Thoracic aorta (tissue), 2 donors: ENCODE results near the gene MTCL1. TPM values are rescaled to one million over a fixed set of nuclear protein-coding genes. Genes with fewer than 3 reads are reported as not detected.

Experiments used
- ATAC-seq: fragments of 150-250 bp; one replicate; pipeline ENCODE4 v1.8.0; 2017; ENCODE audit warnings: low read depth; ENCODE audit not compliant: insufficient number of reproducible peaks, low FRiP score
- DNase-seq: peaks from one replicate; pipeline ENCODE4 v3.0.0-alpha.2; 2020; ENCODE audit warnings: low spot score
- H3K27ac ChIP-seq, 2 donors: fragments of 200-600 bp; sonication (generic); 1 replicate in 1 of 2; 2 replicates in 1 of 2; pipeline ENCODE4 v1.5.1; 2016; ENCODE audit warnings: mild to moderate bottlenecking in 2 of 2, moderate library complexity in 2 of 2
- H3K27me3 ChIP-seq: fragments of 200-600 bp; sonication (generic); replicated peaks from 2 replicates; pipeline ENCODE4 v1.6.0; 2016; ENCODE audit warnings: mild to moderate bottlenecking; ENCODE audit not compliant: insufficient read depth
- H3K36me3 ChIP-seq: fragments of 200-600 bp; sonication (generic); one replicate; pipeline ENCODE4 v1.5.1; 2016
- H3K4me1 ChIP-seq, 2 donors: fragments of 200-600 bp; sonication (generic); 1 replicate in 1 of 2; 2 replicates in 1 of 2; pipeline versions ENCODE4 v1.5.1 to v1.6.0; 2016; ENCODE audit warnings: low read depth in 2 of 2, mild to moderate bottlenecking in 1 of 2; ENCODE audit not compliant: control insufficient read depth in 1 of 2
- H3K4me3 ChIP-seq: fragments of 200-600 bp; sonication (generic); 2 replicates; pipeline ENCODE4 v1.5.1; 2016; ENCODE audit warnings: mild to moderate bottlenecking
- H3K9me3 ChIP-seq: fragments of 200-600 bp; sonication (generic); 2 replicates; pipeline ENCODE4 v1.5.1; 2016
- CTCF ChIP-seq: fragments of 200-600 bp; sonication (generic); IDR thresholded peaks from one replicate; pipeline ENCODE4 v1.5.1; 2019; ENCODE audit warnings: antibody characterized with exemption
- total RNA-seq, 2 donors: library from RNA; depleted of rRNA; stranded (reverse); fragments of >200 nt; gene quantifications; one replicate each; pipeline versions ENCODE4 v1.1.0 to v1.2.3, GENCODE V29; 2016

Gene MTCL1
- total RNA-seq, 2 donors from 2014 or later, result 9.9 to 23.3 TPM

DNA sequence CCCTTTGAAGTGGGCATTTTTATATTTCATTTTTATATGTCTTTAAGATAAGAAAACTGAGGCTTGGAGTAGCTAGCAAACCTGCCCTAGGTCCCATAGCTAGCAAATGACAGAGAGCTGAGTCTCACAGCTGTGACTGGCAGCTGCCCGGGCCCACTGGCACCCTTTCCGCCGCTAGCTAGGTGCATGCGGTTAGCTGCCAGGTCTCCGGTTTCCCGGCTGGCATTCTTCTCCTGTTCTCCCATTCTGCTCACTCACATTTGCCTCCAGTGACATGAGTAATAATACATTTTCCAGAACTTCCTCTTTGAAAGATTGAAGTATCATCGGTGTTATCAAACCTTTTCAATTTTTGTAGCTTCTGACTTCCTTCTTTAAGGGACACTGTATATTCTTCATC is 38.7 kb downstream of the MTCL1 start:
- TF ChIP-seq CTCF, result no peak
- no peaks in the 10 kb centered on the region for H3K27me3 ChIP-seq
- no peaks in the 10 kb centered on the region for H3K36me3 ChIP-seq
- DNase-seq (no peak), ATAC-seq (no peak)
- H3K27ac ChIP-seq, result no peak overlapping the region
- no peaks in the 10 kb centered on the region for H3K9me3 ChIP-seq
- no peak overlapping the region for H3K4me3 ChIP-seq
- no peaks in the 10 kb centered on the region for H3K4me1 ChIP-seq

DNA sequence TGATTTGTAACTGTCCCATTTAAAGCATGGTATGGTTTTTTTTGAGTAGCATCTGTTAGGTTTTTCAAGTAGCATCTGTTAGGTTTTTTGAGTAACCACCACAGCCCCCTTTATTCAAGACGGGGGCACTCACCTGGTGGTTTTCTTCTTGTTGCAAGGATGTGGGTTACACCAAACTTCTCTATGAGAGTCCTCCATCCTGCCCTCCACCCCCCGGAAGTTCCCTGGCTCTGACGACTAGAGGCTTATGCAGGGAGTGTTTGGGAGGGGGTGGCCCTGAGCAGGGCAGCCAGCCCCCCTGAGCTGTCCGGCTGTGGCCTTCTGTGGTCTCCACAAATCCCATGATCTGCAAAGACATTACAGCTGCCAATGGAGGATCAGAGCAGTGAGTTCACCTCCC is 39.3 kb downstream of the MTCL1 start:
- Histone ChIP-seq H3K9me3 (no peaks in the 10 kb centered on the region), H3K36me3 (no peaks in the 10 kb centered on the region), H3K27me3 (no peaks in the 10 kb centered on the region), H3K27ac (no peak overlapping the region), H3K4me3 (no peak overlapping the region), H3K4me1 (no peaks in the 10 kb centered on the region)
- DNase-seq (no peak), ATAC-seq (no peak)
- no peak for TF ChIP-seq CTCF

DNA sequence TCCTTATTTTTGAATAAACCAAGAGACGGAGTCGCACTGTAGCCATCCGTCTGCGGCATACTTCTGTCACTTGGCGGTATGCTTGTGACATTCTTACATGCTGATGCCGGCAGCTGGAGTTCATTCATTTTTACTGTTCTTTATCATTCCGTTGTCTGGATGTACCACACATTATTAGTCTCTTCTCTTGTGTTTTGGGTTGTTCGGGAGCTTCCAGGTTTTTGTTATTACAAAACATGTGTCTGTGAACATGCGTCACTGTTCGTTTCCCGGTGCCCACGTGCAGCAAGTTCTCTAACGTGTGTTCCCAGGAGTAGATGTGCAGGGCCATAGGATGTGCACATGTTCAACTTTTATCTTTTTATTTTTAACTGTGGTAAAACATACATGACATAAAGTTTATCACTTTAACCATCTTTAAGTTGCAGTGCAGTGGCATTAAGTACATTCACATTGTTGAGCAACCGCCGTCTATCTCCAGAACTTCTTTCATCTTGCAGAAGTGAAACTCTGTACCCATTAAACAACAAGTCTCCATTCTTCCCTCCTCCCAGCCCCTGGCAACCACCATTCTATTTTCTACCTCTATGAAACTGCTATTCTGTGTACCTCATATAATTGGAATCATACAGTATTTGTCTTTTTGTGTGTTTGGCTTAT is 40.1 kb downstream of the MTCL1 start:
- no peaks in the 10 kb centered on the region for H3K9me3 ChIP-seq
- TF ChIP-seq CTCF, result no peak
- H3K4me1 ChIP-seq, result no peaks in the 10 kb centered on the region
- H3K4me3 ChIP-seq, result no peak overlapping the region
- no peaks in the 10 kb centered on the region for H3K36me3 ChIP-seq
- H3K27me3 ChIP-seq, result no peaks in the 10 kb centered on the region
- no peak for ATAC-seq
- no peak for DNase-seq
- no peak overlapping the region for H3K27ac ChIP-seq

- no peak for DNase-seq
- no peaks in the 10 kb centered on the region for H3K27me3 ChIP-seq
- H3K4me3 ChIP-seq, result no peak overlapping the region
- no peak overlapping the region for H3K27ac ChIP-seq
- no peak for TF ChIP-seq CTCF
- peaks cover 0 to 6% of the 10 kb centered on the region in 2 donors for H3K4me1 ChIP-seq
- no peak for ATAC-seq
- no peaks in the 10 kb centered on the region for H3K36me3 ChIP-seq
- no peaks in the 10 kb centered on the region for H3K9me3 ChIP-seq
These were observed 42.1 kb downstream of the MTCL1 start for GRCh38 chr18:8747440-8747937.

DNA sequence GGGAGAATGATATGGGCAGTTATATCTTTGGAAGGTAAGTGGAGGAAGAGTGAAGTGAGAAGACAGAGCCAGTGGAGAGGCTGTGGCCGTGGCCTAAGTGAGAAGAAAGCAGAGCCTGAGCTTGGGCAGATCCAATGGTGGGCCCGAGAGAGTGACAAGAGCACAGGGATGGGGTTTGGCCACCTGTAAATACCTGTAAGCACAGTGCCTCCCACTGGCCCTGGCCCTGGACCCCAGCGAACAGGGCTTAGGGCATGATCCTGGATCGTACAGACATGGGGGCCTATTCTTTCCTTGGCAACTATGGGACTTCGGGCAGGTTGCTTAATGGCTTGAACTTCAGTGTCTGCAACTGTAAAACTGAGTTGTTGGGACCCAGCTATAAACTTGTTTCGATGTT is 44.1 kb downstream of the MTCL1 start:
- no peaks in the 10 kb centered on the region for H3K27me3 ChIP-seq
- TF ChIP-seq CTCF, result no peak
- no peak overlapping the region for H3K4me3 ChIP-seq
- H3K4me1 ChIP-seq, result peaks cover 0 to 6% of the 10 kb centered on the region in 2 donors
- no peaks in the 10 kb centered on the region for H3K36me3 ChIP-seq
- DNase-seq (no peak), ATAC-seq (no peak)
- no peak overlapping the region for H3K27ac ChIP-seq
- H3K9me3 ChIP-seq, result no peaks in the 10 kb centered on the region
